GM19395 (cell line): ENCODE results near the gene ILF3.
"Not testable (repeated sequence)": the region's sequence is repeated elsewhere in the genome, so short reads cannot be mapped to it uniquely, and the experiment has no call there.

Source experiments
- ATAC-seq: cut with Tn5 transposase; IDR thresholded peaks from one replicate; pipeline ENCODE4 v1.9.1; 2021; ENCODE audit warnings: mild to moderate bottlenecking, moderate library complexity; ENCODE audit not compliant: unreplicated experiment

The ILF3 gene

DNA sequence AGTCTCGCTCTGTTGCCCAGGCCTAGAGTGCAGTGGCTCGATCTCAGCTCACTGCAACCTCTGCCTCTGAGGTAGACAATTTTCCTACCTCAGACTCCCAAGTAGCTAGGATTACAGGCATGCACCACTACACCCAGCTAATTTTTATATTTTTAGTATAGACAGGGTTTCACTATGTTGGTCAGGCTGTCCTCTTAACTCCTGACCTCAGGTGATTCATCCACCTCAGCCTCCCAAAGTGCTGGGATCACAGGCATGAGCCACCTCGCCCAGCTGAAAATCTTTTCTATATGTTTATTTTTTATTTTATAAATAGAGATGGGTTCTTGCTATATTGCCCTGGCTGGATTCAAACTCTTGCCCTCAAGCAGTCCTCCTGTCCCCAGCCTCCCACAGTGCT is 17.8 kb downstream of the ILF3 start:
- ATAC-seq = not testable (repeated sequence)

DNA sequence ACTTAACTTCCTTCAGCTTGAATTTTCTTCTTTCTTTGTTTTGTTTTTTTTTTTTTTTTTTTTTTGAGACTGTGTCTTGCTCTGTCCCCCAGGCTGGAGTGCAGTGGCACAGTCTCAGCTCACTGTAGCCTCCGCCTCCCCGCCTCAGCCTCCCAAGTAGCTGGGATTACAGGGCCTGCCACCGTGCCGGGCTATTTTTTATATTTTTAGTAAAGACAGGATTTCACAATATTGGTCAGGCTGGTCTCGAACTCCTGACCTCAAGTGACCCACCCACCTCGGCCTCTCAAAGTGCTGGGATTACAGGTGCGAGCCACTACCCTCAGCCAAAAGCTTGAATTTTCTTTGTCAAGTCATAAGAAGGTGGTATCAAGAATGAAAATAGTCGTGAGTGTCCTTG is 21.1 kb downstream of the ILF3 start:
- ATAC-seq = not testable (repeated sequence)

DNA sequence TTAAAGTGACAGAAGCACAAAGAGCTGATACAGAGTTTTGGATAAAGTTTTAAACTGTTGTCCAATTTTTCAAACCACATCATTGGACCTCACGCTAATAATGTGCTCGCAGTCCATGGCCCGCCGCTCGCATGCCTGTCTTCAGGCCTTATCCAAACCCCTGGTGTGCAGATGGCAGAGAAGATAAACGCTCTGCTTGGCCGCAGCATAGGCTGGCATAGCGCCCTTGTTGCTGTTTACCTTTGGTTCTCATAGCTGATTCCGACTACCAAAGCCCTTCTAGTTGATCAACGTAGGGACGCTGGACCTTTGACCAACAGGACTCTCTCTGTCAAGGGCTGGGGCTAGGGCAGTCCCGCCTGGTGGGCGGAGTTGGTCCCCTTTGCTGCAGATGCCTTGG is 23.6 kb downstream of the ILF3 start:
- no peak for ATAC-seq

DNA sequence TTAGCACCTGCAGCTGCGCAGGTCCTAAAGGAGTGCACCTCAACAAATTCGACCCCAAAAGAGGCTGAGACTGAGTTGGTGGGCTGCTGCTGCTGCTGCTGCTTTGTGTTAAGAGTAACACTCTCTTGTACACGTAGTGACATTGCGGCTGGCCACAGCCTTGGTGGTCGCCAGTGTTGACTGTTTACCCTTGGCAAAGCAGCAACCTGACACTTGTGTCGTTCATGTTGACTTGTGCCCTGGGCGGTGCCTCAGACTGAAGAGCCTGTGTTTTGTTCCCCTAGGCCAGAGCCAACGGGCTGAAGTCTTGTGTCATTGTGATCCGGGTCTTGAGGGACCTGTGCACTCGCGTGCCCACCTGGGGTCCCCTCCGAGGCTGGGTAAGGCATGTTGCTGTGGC is 24.7 kb downstream of the ILF3 start:
- no peak for ATAC-seq

DNA sequence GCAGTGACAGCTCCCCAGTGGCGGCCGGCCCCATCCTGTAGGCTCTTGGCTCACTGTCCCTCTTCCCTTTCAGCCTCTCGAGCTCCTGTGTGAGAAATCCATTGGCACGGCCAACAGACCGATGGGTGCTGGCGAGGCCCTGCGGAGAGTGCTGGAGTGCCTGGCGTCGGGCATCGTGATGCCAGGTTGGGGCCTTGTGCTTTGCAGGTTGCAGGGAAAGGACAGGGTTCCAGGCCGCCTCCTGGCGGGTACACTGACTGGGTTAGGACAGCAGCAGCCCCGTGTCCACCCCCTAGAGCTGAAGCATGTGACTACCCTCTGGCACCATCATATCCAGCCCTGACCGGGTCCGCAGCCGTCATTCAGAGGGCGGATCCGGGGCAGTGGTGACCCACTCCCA is 25.6 kb downstream of the ILF3 start:
- ATAC-seq = no peak

DNA sequence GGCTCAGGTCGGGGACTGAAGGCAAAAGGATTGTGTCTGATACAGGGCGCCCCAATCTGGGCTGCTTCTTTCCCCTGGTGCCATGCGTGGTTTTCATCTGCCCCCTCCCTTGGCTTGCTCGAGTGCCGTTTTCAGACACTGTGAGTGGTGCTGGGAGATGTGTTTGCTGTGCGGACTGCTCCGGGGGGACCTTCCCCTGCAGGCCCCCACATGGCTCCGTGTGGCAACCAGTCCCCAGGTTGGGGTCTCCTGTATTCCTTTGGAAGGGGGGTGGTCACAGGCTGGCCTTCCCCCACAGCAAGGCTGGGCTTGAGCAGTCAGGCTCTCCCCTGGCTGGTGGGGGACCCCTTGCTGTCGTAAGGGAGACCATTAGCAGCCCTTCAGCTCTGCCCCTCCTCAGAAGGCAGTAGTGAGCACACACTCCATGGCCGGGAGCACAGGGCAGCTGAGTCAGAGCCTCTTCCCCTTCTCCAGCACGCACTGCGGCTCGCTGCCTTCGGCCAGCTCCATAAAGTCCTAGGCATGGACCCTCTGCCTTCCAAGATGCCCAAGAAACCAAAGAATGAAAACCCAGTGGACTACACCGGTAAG is 26.5 kb downstream of the ILF3 start:
- ATAC-seq = no peak

DNA sequence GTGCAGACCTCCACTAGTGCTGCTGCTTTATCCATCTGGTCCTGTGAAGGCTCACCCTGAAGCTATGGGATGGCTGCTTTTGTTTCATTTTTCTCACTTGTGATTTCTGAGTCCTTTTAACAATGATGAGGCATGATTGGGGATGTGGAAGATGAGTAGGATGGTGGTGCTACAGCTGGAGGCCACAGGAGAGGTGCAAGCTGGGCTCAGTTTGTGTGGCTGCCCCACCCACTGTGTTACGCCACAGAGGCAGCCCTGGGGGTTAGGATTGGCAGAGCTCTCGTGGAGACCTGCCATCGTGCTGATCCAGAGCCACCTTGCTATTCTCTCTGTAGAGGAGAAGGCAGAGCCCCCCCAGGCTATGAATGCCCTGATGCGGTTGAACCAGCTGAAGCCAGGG is 27.5 kb downstream of the ILF3 start:
- ATAC-seq = no peak

DNA sequence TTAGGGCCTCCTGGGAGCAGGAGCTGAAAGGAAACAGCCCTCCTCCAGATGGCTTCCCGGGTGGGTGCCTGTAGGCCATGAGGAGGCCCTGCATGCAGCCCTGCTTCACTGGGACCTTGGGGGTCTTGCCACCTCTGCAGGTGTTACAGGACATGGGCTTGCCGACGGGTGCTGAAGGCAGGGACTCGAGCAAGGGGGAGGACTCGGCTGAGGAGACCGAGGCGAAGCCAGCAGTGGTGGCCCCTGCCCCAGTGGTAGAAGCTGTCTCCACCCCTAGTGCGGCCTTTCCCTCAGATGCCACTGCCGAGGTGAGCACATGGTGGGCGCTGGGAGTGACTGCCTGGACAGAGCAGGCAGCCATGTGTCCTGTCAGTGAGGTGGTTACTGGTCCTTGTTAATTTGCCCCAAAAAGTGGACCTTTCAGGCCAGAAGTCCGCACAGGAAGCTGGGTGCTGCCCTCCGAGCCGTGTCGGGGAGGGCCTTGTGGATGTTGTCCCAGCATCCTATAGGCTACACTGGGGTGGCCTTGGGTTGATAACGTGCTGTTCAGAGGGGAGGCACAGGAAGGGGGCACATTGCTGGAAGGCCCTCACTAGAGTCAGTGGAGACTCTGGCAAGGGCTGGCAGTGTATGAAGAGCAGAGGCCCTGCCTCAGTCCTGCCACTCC is 28.4 kb downstream of the ILF3 start:
- no peak for ATAC-seq

DNA sequence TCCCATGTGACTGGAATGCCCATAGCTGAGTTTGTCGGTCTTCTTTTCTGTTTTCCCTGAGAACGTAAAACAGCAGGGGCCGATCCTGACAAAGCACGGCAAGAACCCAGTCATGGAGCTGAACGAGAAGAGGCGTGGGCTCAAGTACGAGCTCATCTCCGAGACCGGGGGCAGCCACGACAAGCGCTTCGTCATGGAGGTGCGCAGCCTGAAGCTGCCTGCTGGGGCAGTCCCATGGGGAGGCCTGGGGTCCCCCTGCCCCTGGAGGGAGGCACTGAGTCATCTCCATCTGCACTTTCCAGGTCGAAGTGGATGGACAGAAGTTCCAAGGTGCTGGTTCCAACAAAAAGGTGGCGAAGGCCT is 28.9 kb downstream of the ILF3 start:
- no peak for ATAC-seq

DNA sequence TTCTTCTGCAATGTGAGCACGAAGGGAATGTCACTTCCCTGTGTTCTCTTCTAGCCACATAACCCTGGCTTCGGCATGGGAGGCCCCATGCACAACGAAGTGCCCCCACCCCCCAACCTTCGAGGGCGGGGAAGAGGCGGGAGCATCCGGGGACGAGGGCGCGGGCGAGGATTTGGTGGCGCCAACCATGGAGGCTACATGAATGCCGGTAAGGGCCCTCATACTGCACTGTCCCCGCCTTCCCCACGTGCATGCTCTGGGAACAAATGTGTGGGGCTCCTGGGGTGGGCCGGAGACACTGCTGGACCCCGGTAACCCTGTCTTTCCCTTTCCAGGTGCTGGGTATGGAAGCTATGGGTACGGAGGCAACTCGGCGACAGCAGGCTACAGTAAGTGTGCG is 29.4 kb downstream of the ILF3 start:
- ATAC-seq = no peak

DNA sequence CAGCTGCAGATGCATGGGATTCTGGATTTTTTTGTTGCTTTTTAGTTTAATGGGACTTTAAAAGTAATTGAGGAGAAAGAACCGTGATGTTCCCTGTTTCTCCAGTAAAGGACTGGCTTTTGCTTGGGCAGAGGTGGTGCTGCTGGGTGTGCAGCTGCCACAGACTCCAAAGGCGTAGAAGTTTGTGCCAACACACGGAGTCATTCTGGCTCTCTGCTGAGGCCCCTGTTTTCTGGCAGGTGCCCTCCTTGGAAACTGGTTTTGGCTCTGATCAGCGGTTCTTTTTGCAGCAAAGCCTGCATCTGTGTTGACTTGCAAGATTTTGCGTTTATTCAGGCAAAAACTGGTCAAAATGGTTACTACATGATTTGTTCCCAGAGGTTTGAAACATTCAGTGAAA is 31.1 kb downstream of the ILF3 start:
- ATAC-seq = no peak

DNA sequence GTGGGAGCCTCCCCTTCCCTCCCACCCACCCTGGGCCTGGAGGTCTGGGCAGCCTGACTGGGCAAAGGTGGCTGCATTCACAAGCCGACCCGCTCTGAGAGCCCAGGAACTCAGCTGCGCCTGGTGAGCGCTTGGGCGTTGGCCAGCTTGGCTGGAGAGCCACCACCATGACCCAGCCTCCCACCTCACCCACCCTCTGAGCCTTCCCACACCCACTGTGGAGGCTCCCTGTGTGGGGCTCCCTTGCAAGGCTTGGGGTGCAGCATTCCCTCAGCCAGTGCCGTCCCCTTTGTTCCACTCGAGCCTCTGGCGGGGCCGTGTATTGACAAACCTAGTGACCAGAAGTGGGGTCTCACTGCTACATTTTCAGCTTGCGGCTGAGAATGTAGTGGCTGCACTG is 32.0 kb downstream of the ILF3 start:
- ATAC-seq = no peak

DNA sequence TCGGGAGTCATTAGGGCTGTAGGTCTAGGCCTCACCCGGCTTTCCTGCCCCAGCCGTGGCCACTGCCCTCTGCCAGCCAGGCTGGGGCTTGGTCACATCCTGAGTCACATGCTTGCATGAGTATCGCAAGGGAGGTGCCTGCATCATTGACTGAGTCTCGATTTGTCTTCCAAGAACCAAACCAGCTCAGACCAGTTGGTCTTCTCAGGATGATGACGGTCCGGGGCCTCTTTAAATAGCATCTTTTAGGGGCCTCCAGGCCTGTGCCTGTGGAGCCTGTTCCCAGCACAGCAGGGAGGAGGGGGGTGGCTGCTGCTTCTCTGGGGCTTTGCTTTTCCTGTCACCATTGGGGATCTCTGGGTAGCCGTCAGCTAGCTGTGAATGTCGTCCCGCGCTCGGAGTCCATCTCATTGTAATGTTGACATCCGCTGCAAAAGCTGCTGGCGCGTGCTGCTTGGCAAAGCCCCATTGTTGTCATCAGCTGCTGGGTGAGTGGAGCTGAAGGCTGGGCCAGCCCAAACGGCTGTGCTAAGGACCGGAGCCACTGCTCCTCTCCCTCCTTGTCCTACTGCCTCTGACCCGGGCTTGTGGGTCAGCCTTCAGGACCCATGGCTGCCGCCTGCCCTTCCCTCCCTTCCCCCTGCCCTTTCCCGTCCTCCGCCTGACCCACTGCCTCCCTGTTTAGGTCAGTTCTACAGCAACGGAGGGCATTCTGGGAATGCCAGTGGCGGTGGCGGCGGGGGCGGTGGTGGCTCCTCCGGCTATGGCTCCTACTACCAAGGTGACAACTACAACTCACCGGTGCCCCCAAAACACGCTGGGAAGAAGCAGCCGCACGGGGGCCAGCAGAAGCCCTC is 32.7 kb downstream of the ILF3 start:
- no peak for ATAC-seq

DNA sequence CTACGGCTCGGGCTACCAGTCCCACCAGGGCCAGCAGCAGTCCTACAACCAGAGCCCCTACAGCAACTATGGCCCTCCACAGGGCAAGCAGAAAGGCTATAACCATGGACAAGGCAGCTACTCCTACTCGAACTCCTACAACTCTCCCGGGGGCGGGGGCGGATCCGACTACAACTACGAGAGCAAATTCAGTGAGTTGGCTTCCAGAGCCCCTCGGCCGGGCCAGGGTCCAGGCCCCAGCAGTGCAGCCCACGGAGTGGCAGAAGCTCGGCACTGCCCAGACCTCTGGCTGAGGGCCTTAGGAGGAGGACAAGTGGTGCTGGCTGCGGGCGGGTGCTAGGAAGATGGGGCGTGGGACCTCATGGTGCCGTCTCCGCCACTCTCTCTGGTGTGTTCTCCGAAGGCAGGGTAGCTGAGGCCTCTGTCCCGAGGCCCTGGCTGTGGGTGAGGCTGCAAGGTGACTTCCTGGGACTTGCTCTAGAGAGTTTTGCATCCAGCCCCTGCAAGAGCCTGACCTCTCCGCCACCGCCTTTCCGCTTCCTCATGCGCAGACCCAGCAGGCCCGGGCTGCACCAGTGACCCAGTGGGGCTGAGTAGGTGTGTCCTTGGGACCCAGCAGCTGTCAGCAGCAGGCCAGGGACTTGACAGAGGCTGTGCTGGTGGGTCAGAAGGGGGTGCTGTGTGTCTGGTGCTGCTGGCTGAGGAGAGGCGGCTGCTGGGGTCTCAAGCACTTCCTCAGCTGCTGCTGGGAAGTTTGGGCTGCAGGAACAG is 33.6 kb downstream of the ILF3 start:
- ATAC-seq = no peak

DNA sequence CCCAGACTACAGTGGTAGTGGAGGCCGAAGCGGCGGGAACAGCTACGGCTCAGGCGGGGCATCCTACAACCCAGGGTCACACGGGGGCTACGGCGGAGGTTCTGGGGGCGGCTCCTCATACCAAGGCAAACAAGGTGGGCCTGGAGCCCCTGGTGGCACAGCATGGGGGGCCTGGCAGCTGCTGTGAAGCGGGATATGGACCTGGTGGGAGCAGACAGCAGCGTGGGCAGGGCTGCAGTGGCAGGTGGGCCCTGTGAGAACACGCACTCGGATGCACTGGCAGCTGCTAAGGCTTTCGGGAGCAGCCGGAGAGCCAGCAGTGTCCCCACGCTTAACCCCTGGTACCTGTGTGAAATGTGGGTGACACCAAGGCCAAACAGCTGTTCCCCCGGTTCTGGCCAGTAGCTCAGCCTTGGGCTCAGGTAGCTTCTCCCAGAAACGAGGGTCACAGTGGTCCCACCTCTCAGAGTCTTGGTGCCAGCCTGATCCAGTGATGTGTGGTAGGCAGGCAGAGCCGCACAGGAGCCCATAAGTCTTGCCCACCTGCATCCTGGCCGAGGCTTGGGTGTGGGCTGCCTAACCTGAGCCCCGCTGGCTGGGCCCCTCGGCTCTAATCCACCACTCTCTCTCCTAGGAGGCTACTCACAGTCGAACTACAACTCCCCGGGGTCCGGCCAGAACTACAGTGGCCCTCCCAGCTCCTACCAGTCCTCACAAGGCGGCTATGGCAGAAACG is 34.6 kb downstream of the ILF3 start:
- ATAC-seq = no peak

DNA sequence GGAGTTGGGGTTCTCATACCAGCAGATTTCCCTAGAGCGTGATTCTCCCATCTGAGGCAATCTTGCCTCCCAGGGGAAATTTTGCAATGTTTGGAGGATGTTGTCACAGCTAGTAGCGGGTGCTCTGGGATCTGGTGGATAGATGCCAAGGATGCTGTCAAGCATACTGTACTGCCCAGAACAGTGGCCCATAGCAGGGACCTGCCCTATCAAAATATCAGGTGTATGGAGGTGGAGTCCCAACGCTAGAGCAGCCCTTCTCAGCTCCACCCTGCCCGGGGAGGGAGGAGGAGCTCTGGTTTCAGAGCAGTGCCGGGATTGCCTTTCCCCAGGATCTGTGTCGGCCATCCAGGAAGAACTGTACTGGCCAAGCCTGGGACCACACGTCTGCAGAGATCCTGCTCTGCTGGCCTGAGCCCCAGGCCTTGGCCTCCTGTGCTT is 36.2 kb downstream of the ILF3 start:
- ATAC-seq = no peak

DNA sequence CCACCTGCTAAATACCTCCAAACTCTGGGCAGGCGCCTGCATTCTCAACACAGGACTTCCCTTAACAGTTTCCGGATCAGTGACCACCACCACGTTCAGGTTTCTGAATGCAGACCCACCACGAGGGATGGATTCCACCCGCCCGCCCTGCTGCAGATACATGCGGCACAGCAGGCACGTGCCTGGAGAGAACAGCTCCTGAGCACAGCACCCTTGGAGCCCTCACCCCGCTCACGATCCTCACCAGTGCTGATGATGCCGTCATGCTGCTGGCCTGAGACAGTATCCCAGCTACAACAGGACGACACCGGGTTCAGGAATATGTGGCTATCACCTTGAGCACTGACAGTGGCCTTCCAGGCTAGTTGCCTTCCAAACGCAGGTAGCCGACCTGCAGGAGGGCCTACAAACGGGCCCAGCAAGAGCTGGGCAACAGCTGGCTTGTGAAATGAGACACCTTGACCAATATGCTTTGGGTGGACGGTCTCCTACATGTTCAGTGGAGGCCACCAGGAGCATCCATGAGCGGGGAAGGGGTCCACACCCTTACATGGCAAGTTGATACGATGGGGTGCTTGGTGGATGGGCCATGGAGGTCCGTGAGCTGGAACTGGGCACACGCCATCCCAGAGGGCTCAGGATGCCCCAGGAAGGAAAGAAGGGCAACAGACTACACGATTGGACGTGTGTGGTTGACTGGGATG is 37.2 kb downstream of the ILF3 start:
- no peak for ATAC-seq

DNA sequence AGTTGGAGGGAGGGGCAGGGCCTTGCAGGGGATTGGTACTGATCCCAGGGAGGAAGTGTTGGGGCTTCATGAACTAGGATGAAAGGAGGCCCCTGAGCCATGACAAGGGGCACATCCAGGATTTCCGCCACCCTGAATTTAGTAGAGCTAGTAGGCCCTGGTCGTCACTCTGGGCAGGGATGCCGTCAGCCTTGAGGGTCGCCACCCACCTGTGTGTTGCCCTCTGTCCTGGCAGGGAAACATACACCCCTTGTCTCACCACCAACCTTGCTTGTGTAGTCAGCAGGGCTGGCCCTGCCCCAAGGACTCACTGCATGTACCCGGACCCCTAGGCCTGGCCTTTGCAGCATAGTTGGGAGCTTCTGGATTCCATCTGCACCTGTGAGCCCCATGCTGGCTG is 37.7 kb downstream of the ILF3 start:
- ATAC-seq = no peak

DNA sequence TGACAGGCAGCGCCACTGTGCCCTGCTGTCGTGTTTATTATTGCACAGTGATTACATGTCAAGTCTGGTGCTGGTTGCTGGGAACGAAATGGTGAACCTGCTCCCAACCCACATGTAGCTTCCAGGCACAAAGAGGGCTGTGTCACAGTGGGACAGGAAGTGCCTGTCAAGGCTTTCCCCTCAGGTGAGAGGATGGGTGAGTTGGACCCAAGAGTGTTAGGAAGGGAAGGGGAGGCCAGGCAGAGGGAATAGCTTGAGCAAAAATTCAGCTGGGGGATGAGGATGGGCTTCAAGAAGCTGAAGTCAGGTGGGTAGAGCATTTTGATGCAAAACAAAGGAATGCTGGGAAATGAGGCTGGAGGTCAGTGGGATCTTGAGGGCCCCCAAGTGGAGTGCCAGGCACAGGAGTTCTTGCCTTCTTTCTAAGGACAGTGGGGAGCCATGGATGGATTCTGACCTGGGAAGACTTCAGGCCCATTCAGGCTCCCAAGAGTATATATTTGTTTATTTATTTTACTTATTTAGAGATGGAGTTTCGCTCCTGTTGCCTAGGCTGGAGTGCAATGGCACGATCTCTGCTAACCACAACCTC is 38.6 kb downstream of the ILF3 start:
- ATAC-seq = no peak
